HL-60 (cell line): Measurements from ENCODE around the gene CMTM1.
A peak's percentile ranks its signal among the peaks of the same experiment; 100 is the strongest.

Source experiments
- DNase-seq, 2 experiments: peaks; one replicate each; pipeline ENCODE4 v3.0.0-alpha.2; 2010 to 2020; ENCODE audit warnings: low read depth in 1 of 2, low spot score in 1 of 2
- H3K27ac ChIP-seq: fragments of 250-450 bp; sonication (Bioruptor Pico); replicated peaks from 2 replicates; pipeline ENCODE4 v1.5.1; 2020; ENCODE audit warnings: mild to moderate bottlenecking, moderate library complexity
- H3K27me3 ChIP-seq: fragments of 250-450 bp; sonication (Bioruptor Pico); 2 replicates; pipeline ENCODE4 v1.5.1; 2021; ENCODE audit warnings: mild to moderate bottlenecking, moderate library complexity; ENCODE audit not compliant: insufficient read depth, poor library complexity, severe bottlenecking
- H3K4me3 ChIP-seq: replicated peaks from 2 replicates; pipeline ENCODE4 v1.5.1; 2011; ENCODE audit warnings: mild to moderate bottlenecking, control low read depth, low read length; ENCODE audit not compliant: insufficient read depth
- GABPA ChIP-seq: IDR thresholded peaks from 2 replicates; pipeline ENCODE4 v1.6.1; 2012; ENCODE audit warnings: low read depth
- POLR2AphosphoS5 ChIP-seq: IDR thresholded peaks from 2 replicates; pipeline ENCODE4 v1.6.1; 2012; ENCODE audit warnings: low read depth
- SPI1 ChIP-seq: IDR thresholded peaks from 2 replicates; pipeline ENCODE4 v1.6.1; 2012; ENCODE audit warnings: low read depth, mild to moderate bottlenecking, borderline replicate concordance
- TF ChIP-seq, protein P1 (sequence below): IDR thresholded peaks from one replicate; pipeline ENCODE4 v1.5.1; 2011; ENCODE audit warnings: low read length, control low read depth, inconsistent platforms; ENCODE audit not compliant: insufficient read depth
- TF ChIP-seq, protein P2 (sequence below): IDR thresholded peaks from 2 replicates; pipeline ENCODE4 v1.6.1; 2012; ENCODE audit warnings: low read depth; ENCODE audit not compliant: insufficient replicate concordance

The CMTM1 gene

DNA sequence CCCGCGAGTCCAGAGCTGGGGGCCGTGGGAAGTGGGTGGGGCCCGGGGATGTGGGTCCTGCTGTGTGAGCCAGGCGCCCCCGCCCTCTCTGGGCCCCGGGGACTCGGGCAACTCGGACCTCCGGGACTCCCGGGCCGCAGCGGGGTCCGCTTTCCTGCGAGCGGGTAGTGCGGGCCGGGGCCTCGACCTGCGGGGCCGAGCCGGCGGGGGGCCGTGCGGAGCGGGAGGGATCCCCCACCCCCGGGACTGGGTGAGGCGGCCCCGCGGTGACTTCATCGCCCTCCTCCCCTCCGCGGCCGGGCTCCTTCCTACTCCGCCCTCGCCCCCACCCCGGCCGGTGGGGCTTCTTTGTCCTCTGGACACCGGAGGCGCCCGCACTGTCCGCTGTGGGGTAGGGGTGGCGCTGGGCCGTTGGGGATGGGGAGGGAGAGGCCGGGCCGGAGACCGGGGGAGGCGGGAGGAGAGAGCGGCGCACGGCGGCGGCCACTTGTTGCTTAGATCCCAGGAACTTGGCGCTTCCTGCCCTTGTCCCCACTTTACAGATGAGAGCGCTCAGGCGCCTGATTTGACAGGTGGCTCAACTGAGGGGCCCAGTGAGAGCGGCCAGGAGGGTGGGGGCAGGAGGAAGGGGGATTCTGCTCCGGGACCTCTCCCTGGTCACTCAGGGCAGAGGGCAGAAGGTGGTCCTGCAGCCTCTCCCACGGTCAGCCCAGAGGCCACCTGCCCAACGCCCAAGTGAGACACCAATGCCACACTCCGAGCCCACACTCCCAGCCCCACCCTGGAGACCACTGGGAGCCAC is 39.1 kb downstream of the CMTM1 start:
- DNase-seq: peak in 1 of 2 experiments; percentile 23
- Histone ChIP-seq H3K27ac (peak overlapping the region; percentile 75), H3K4me3 (peak overlapping the region; percentile 84), H3K27me3 (no peaks in the 10 kb centered on the region)
- TF ChIP-seq GABPA (no peak), POLR2AphosphoS5 (no peak), SPI1 (no peak)
- TF ChIP-seq, protein P1, sequence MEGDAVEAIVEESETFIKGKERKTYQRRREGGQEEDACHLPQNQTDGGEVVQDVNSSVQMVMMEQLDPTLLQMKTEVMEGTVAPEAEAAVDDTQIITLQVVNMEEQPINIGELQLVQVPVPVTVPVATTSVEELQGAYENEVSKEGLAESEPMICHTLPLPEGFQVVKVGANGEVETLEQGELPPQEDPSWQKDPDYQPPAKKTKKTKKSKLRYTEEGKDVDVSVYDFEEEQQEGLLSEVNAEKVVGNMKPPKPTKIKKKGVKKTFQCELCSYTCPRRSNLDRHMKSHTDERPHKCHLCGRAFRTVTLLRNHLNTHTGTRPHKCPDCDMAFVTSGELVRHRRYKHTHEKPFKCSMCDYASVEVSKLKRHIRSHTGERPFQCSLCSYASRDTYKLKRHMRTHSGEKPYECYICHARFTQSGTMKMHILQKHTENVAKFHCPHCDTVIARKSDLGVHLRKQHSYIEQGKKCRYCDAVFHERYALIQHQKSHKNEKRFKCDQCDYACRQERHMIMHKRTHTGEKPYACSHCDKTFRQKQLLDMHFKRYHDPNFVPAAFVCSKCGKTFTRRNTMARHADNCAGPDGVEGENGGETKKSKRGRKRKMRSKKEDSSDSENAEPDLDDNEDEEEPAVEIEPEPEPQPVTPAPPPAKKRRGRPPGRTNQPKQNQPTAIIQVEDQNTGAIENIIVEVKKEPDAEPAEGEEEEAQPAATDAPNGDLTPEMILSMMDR: no peak
- TF ChIP-seq, protein P2, sequence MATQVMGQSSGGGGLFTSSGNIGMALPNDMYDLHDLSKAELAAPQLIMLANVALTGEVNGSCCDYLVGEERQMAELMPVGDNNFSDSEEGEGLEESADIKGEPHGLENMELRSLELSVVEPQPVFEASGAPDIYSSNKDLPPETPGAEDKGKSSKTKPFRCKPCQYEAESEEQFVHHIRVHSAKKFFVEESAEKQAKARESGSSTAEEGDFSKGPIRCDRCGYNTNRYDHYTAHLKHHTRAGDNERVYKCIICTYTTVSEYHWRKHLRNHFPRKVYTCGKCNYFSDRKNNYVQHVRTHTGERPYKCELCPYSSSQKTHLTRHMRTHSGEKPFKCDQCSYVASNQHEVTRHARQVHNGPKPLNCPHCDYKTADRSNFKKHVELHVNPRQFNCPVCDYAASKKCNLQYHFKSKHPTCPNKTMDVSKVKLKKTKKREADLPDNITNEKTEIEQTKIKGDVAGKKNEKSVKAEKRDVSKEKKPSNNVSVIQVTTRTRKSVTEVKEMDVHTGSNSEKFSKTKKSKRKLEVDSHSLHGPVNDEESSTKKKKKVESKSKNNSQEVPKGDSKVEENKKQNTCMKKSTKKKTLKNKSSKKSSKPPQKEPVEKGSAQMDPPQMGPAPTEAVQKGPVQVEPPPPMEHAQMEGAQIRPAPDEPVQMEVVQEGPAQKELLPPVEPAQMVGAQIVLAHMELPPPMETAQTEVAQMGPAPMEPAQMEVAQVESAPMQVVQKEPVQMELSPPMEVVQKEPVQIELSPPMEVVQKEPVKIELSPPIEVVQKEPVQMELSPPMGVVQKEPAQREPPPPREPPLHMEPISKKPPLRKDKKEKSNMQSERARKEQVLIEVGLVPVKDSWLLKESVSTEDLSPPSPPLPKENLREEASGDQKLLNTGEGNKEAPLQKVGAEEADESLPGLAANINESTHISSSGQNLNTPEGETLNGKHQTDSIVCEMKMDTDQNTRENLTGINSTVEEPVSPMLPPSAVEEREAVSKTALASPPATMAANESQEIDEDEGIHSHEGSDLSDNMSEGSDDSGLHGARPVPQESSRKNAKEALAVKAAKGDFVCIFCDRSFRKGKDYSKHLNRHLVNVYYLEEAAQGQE: no peak

DNA sequence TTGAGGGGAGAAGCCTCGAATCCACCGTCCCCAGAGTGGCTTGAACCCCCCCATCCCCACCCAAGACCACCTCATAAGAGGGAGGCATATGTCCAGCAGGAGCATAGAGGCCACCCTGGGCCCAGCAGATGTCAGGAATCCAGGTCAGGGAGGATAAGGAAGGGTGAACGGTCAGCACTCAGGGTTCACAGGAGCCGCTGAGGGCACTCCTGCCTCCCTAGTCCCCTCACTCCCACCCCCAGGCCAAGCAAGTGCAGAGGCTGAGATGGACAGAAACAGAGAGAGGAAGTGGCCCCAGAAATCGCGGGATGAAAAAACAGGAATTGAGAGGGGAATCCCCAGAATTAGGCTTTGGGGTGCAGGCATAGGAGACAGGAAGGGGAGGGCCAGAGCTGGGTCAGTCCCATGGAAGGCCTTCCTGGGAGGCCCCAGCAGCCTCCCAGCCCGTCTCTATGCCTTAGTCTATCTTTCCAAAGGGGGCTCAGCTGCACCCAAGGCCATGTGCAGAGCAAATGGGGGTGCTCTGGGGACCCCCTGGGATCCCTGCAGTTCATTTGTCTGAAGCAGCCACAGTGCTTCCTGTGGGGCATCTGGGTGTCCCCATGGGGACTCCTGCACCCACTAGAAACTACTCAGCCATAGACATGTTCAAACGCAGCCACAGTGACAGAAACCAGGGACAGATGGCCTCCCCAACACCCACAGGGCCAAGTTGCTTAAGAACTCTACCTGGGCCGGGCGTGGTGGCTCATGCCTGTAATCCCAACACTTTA is 39.9 kb downstream of the CMTM1 start:
- Histone ChIP-seq H3K4me3 (peak overlapping the region; percentile 84), H3K27me3 (no peaks in the 10 kb centered on the region), H3K27ac (peak overlapping the region; percentile 75)
- TF ChIP-seq SPI1: peak; percentile 86
- TF ChIP-seq GABPA: no peak
- DNase-seq: peak in 1 of 2 experiments; percentile 25

DNA sequence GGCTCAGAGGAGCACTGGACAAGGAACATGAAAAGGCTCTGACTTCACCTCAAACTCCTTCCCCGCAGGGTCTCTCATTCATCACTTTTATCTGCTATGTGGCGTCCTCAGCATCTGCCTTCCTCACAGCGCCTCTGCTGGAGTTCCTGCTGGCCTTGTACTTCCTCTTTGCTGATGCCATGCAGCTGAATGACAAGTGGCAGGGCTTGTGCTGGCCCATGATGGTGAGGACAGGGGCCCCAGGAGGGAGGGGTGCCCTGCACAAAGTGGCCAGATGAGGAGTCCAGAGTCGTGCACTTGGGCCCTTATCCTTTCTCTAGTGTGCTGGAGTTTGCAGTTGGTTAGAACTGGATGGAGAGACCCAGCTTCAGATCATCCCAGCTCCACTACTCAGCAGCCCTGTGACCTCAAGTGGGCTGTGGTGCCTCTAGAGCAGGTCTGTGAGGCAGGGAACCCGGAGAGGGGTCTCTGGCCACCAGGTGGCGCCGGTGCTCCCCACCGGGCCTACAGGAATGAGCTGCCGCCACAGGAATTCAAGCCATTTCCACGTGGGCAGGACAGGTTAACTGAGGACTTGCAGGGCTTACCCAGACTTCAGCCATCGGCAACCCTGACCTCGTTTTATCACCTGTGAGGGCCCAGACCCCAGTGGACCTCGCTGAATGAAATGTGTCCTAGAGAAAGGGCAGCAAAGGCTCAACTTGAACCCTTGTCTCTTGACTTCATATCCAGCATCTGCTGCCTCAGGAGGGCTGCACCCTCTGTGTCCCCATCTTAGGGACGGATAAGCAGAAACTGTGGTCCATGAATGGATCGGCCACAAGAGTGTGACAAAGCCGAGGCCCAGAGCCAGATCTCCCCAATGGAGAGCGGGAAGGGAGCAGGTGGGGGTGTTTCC is 42.3 kb downstream of the CMTM1 start:
- Histone ChIP-seq H3K27ac (no peak overlapping the region), H3K4me3 (no peak overlapping the region), H3K27me3 (no peaks in the 10 kb centered on the region)
- DNase-seq: peak; percentile 60 to 83
- TF ChIP-seq, protein P1: peak; percentile 70
- TF ChIP-seq SPI1: peak; percentile 74; the same call in 1 of the 2 replicates
- no peak for TF ChIP-seq GABPA
- peak; percentile 39; the same call in 1 of the 2 replicates for TF ChIP-seq POLR2AphosphoS5
- TF ChIP-seq, protein P2: no peak
